NB4 (cell line): ENCODE results near the gene RFPL2.

Experiments
- DNase-seq: peaks from one replicate; pipeline ENCODE4 v3.0.0; 2010; ENCODE audit warnings: low read depth
- H3K4me3 ChIP-seq: one replicate; pipeline ENCODE4 v1.5.1; 2011; ENCODE audit warnings: mild to moderate bottlenecking, low read depth, low read length, moderate library complexity
- CTCF ChIP-seq: IDR thresholded peaks from one replicate; pipeline ENCODE4 v1.5.1; 2012; ENCODE audit warnings: low read depth, low read length
- MAX ChIP-seq: IDR thresholded peaks from 2 replicates; pipeline ENCODE4 v1.6.1; 2011; ENCODE audit warnings: low read depth, low read length
- MYC ChIP-seq: IDR thresholded peaks from 2 replicates; pipeline ENCODE4 v1.6.1; 2011; ENCODE audit warnings: low read depth, low read length
- POLR2A ChIP-seq: IDR thresholded peaks from 2 replicates; pipeline ENCODE4 v1.6.1; 2011; ENCODE audit warnings: mild to moderate bottlenecking; ENCODE audit not compliant: insufficient read length; ENCODE audit errors: extremely low read depth

RFPL2 gene

GRCh38 chr22:32204040-32204855 lies 625 bp downstream of the RFPL2 start:
- H3K4me3 ChIP-seq, result peak overlapping the region; percentile 52
- DNase-seq, result peak; percentile 45
- TF ChIP-seq MYC (no peak), POLR2A (no peak), CTCF (peak; percentile 9)

GRCh38 chr22:32203181-32204039 lies 1.5 kb downstream of the RFPL2 start:
- TF ChIP-seq MAX, result no peak
- no peak for TF ChIP-seq MYC
- no peak for TF ChIP-seq POLR2A
- TF ChIP-seq CTCF, result no peak
- peak overlapping the region; percentile 36 for H3K4me3 ChIP-seq
- peak; percentile 43 for DNase-seq

GRCh38 chr22:32202539-32203180 lies 2.2 kb downstream of the RFPL2 start:
- peak overlapping the region; percentile 36 for H3K4me3 ChIP-seq
- TF ChIP-seq POLR2A (no peak), MYC (no peak), CTCF (peak; percentile 56)
- peak; percentile 66 for DNase-seq

- H3K4me3 ChIP-seq, result no peak overlapping the region
- TF ChIP-seq POLR2A, result no peak
- no peak for TF ChIP-seq CTCF
- TF ChIP-seq MYC, result no peak
- TF ChIP-seq MAX, result no peak
- no peak for DNase-seq
Observed at GRCh38 chr22:32202161-32202538, 2.7 kb downstream of the RFPL2 start.

- no peak for DNase-seq
- no peak for TF ChIP-seq MAX
- no peak for TF ChIP-seq MYC
- TF ChIP-seq POLR2A, result no peak
- no peak for TF ChIP-seq CTCF
- no peak overlapping the region for H3K4me3 ChIP-seq
Observed at GRCh38 chr22:32200752-32201151, 4.1 kb downstream of the RFPL2 start.
